GM19468 (cell line): ENCODE results near the gene DTNBP1.
"Not testable (repeated sequence)": the region's sequence is repeated elsewhere in the genome, so short reads cannot be mapped to it uniquely, and the experiment has no call there.

Experiments used
- ATAC-seq: cut with Tn5 transposase; IDR thresholded peaks from one replicate; pipeline ENCODE4 v1.9.1; 2021; ENCODE audit warnings: mild to moderate bottlenecking, moderate library complexity, moderate number of reproducible peaks; ENCODE audit not compliant: unreplicated experiment; ENCODE audit errors: extremely low read depth

The DTNBP1 gene

DNA sequence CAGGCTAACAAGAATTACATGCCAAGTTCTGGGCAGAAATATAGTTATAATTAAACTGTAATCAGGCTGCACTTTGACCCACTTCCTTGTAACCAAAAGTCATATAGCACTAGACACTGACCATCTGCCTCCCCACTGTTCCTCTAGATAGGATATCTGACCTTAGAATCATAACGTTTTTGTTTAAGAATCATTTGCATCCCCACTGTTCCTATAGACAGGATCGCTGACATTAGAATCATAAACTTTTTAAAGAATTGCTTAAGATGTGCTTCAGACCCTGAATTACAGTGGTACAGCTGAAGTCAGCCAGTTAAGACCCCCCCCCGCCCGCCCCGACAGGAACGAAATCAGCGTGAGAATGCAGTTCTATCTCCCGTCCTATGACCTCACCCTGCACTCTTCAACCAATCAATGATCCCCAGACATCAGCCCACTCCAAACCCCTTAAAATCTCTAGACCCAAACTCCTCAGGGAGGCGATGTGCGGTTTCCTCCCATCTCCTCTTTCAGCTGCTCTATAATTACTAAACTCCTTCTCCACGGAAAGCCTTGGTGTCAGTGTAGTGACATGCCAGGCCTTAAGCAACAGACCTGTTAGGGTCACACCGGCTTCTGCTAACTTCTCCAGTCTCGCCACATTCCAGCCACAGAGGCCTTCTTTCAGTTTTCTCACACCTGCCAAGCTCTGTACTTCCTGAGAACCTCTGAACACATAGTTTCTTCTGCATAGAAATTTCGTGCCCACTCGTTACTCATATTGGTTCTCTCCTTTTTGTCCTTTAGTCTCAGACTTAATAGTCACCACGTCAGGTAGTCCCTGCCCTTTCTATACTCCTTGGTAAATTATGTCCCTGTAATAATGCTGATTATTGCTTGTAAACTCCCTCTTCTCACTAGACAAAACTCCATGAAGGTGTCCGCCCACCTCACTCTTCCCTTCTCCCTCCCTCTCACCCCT is 93.5 kb downstream of the DTNBP1 start:
- ATAC-seq: no peak

DNA sequence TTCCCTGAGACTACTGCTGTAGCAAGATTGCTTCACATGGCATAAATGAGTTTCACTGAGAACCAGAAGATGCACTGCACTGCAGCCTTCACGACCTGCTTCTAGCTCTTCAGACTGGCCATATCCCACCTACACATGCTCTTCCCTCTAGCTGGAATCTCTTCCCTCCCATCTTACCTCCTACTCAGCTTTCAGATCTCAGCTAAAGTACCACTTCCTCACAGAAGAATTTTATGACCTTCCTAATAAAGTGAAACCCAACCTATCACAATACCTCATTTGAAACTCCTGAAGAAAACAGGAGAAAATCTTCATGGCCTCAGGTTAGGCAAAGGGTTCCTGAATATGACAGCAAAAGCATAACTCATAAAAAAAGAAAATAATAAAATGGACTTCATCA is 99.9 kb downstream of the DTNBP1 start:
- no peak for ATAC-seq

- ATAC-seq: no peak
Measured at GRCh38 chr6:15561447-15562199, 101.2 kb downstream of the DTNBP1 start.

- no peak for ATAC-seq
Measured at GRCh38 chr6:15560713-15561112, 102.1 kb downstream of the DTNBP1 start.

DNA sequence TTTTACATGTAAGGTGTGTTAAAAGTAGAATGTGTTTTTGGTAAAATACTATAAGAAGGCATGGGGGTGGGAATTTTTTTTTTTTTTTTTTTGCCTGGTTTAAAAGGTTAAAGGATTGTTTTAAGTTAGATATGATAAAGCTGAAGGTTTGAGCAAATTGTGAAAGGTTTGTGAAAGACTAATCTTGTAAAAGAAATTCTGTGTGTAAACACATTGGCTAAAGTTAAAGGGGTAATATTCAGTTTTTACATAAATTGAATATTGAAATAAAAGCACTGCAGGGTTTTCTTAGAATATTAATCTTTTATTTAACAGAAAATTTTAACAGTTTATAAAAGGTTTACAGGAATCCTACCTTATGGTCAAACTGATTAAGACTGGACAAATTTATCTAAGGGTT is 105.7 kb downstream of the DTNBP1 start:
- ATAC-seq: no peak

- no peak for ATAC-seq
Measured at GRCh38 chr6:15556711-15557110, 106.1 kb downstream of the DTNBP1 start.

GRCh38 chr6:15555101-15556038 is 107.5 kb downstream of the DTNBP1 start:
- no peak for ATAC-seq

GRCh38 chr6:15554728-15555100 is 108.1 kb downstream of the DTNBP1 start:
- no peak for ATAC-seq

DNA sequence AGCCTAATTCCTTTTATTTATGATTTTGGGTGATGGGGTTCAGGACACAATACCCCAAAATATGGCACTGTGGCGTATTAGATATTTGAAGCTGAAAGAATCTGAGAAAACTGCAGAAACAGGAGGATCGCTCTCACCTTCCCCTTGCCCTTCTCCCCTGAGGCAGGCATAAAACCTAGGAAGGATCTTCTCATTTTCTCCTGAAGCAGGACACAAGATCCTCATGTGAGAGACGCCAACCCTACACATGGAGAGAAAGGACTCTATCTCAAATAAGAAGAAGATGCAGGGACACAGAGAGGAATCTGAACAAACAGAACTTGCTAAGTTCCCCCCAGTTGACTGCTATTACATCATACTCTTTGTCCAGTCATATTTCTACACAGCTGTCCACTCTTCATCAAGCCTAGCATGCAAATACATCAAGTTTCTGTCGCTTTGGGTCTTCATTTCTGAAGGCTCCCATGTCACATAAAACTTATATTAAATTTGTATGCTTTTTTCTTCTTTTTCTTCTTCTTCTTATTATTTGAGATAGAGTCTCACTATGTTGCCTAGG is 109.0 kb downstream of the DTNBP1 start:
- no peak for ATAC-seq

DNA sequence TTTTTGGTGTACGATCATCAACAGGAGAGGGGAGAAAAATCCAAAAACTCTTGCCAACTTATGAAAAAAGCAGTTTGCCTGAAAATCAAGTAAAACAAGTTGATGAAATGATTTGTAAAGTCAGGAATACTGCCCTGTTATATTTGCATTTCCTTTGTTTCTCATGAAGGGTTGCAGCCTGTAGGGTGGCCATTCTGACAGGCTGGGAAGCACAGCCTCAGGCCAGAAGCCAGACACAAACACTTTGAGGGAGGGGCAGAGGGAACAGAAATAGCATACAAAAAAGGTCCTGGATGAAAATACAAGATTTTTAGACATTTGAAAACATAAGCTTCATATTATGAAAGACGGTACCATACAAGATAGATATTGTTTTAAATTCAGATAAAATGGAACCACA is 109.8 kb downstream of the DTNBP1 start:
- ATAC-seq: no peak

DNA sequence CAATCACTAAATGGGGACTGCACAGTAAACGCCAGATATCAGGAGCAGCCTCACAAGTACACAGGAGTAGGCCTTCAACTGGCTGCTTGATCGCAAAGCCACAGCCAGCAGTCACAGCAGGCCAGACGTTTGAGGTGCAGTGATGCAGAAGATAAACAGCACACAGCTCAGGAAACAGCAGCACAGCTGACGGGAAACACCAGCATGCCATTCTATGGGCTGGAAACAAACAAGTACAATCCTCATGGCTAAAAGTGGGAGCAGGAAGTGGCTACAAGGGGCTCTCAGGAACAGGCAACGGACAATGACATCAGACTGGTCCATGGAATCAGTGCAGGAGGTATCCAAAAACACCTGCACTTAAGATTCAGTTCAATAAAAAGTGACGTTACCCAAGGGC is 111.0 kb downstream of the DTNBP1 start:
- ATAC-seq: no peak

- ATAC-seq: no peak
Measured at GRCh38 chr6:15551262-15551661, 111.6 kb downstream of the DTNBP1 start.

DNA sequence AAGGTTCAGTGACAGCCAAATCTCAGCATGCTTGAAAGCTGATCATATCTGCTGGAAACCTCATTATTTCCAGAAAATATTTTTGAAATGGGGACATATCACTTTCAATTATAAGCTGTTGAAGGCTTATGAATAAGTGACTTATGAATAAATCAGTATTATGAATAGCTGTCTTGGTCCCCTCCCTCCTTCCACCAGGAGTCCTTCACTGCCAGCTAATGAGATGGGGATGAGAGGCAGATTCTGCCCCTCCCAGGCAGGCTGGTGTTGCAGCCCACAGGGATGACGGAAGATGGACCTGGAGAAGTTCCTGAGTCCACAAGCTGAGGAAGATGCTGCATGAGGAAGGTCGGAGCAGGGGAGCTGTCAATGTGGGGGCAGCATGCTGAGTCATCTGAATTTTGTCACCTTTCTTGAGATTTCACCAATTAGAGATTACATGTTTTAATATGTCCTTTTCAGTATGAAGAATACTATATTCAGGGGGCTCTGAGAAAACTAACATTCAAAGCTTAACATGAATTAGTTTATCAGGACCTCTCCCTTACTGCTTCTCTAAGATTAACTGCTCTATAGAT is 112.2 kb downstream of the DTNBP1 start:
- ATAC-seq: no peak

DNA sequence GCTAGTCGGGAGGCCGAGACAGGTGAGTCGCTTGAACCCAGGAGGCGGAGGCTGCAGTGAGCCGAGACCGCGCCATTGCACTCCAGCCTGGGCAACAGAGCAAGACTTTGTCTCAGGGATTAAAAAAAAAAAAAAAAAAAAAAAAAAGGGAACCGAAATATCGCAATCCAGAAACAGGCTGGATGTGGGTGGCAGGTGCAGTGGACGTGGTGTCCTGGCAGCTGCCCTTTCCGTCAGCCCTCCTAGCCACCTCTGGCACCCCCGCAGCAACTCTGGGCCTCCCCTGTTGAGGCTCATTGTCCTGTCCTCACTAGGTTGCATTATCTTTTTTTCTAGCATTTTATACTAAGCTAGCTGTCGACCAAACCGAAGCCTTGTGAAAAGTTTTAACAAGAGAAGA is 113.5 kb downstream of the DTNBP1 start:
- no peak for ATAC-seq

GRCh38 chr6:15547400-15547799 is 115.4 kb downstream of the DTNBP1 start:
- ATAC-seq: no peak

DNA sequence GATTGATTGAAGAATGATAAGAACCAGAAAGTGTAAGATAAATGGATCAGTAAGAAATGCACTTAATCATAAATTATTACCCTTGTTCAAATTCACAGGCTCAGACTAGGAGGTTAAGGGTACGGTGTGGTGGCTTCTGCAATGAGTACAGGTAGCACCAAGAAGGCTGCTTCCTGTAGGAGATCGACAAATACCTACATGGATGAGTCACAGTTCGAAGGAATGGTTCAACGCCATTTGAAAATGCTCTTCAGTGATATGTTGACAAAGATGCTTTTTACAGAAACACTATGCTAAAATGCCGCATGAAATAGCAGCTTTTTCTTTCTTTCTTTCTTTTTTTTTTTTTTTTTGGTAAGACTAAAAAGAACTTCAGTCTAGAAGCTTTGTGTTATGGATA is 116.2 kb downstream of the DTNBP1 start:
- ATAC-seq: no peak

- no peak for ATAC-seq
Measured at GRCh38 chr6:15544321-15544900, 118.4 kb downstream of the DTNBP1 start.

DNA sequence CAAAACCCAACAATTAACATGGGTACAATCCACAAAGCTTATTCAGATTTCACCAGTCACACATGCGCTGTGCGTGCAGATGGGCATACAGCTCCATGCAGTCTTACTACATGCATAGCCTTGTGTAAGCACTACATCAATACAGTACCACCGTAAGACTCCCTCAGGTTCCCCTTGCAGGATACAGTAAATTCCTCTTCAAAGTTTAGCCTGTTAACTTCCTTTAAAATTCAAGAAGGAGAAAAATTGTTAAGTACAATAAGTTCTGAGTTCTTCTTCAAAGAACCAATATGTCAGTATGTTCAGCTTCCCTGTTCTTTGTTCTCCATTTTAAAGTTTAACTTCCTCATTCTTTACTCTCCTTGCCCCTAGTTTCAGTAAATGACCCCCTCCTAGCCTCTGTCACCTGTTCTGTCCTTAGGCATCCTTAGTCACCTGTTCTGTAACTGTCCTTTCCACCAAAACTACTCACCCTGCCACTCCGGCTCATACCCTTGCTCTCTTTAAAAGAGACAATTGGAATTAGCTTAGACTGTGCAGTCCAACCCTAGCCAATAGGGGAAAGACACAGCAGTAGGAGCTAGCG is 119.4 kb downstream of the DTNBP1 start:
- ATAC-seq: not testable (repeated sequence)

DNA sequence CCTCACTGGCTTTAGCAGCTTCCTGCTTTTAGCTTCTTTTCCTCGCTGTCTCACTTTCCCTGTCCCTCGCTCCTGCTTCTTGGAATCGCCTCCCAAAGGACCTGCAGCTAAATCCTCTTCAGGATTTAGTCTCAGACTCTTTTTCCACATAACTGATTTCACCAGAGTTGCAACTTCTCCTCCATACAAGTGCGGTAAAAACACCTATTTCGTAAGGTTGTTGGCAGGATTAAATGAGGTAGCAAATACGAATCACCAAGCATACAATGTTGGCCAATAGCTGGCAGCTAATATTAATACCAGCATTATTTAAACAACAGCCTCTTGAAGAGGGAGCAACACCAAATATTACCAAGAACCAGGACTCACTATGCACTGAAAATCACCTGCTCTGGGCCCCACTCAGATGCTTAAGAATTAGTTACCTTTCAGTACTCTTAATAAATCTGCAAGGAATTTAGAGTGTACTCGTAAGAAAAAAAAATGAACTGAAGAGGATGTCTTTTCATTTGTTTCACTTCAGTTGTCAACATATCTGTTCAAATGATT is 123.0 kb downstream of the DTNBP1 start:
- no peak for ATAC-seq
